Nucleus accumbens (tissue), 56 donors: ENCODE measurements around the gene SDF4.
"Not testable (repeated sequence)": the region's sequence is repeated elsewhere in the genome, so short reads cannot be mapped to it uniquely, and the experiment has no call there.

ENCODE experiments used
- DNase-seq, 56 donors: peaks; one replicate each; lab custom pipeline; 2025; lab: John Stamatoyannopoulos, UW

SDF4 gene

DNA sequence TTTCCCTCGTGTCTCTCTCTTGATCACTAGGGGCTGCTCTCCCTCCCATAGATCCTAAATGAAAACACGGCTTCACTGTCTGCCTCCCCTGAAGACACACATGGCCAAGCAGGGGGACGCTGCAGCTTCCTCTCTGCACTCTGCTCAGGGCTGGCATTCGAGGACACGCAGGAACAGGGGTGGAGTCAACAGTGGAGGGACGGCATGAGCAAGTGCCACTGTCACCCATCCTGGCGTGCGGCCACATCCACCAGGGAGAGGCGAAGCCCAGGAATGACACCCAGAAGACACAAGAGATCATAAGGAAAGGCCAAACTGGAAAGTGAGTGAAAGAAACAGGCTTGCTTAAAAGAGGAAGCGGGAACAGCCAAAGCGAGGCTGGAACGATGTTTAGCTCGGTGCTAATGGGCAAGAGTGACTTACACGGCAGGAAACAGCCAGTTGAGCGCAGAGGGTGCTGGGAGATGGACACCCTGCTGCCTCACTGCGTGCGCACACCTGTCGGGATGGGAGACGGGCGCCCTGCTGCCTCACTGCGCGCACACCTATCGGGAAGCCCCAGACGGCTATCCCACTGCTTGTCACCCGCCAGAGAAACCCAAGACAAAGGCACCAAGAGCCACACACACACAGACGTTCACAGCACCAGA, 28.3 kb upstream of the SDF4 start:
- DNase-seq: peak in 3 of 56 donors; percentile 7 to 26 (median 15)

DNA sequence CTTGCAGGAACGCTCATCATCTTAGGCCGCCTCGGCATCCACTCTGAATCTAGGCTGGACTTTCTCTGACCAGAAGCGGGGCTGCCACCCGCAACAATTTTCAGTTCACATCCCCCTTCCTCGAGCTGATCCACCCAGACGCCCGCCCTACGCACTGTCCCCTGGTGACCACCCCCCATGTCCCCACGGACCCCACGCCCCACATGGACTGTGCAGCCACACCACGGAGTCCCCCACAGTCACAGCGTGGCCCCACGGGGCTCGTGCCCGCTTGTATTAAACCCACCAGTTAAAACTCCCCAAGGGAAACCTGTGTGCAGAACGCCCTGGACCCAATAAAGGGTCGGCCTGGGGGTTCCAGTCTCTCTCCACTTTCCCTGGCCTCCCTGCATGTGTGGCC, 27.7 kb upstream of the SDF4 start:
- DNase-seq: no peak

DNA sequence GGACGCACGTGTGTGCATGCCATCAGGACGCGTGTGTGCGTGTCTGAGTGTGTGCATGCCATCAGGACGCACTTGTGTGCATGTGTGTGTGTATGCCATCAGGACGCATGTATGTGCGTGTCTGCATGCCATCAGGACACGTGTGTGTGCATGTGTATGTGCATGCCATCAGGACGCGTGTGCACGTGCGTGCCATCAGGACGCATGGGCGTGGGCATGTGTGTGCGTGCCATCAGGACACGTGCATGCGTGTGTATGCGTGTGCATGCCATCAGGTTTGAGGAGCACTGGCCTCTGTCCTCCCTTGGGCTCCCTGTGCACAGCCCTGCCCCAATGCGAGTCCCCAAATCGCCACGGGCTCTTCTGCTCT, 27.3 kb upstream of the SDF4 start:
- no peak for DNase-seq

DNA sequence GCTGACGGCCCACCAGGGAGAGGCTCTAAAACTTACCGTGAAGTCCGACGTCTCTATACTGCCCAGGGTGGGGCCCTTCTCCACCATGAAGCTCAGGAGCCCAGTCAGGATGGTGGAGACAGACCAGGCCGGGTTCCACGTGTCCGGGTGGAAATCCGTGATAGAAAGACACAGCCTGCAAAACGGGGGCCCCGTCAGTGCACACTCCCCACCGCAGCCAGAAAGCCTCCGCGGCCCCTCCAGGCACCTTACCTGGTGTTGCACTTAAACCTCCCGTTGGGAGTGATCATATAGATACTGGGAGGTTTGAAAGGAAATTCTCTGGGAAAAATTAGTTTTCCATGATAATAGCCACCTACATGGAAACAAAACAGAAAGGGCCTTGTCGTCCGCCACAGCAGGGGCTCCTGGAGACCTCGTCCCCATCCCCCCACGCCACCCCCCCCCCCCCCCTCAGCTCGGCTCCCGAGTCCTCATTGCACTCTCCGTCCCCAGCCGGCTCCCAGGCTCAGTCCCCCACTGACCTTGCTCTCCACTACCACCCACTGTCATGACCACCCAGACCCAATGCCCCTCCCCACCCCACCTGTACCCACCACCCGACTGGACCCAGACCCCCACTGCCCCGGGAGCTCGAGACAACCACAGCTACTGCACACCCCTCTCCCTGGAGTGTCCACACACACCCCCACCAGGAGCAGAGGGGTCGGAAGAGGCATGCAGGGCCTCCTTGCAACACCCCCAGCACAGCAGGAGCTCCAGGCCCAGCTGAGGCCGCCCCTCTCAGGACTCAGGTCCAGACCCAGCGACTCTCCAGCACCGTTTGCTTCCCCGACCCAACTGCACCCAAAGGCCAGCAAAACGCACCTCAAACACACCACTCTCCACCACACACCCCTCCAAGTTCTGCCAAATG, 25.4 kb upstream of the SDF4 start:
- DNase-seq: no peak

DNA sequence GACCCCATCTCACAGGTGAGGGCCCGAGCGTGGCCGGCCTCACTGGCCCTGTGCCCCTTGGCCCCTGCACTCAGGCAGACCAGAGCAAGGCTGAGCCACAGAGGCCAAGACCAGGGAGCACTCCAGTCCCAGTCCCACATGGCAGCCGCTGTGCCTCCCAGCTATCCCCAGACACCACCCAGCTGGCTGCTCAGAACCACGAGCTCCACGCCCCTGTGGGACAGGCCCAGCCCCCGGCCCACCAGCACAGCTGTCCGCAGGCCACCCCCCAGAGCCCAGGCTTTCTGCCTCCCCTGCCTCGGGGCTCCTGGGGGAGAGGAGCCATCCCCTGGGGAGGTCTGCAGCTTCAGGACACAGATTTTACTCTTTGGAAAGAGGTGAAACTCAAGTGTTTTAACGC, 23.8 kb upstream of the SDF4 start:
- no peak for DNase-seq

DNA sequence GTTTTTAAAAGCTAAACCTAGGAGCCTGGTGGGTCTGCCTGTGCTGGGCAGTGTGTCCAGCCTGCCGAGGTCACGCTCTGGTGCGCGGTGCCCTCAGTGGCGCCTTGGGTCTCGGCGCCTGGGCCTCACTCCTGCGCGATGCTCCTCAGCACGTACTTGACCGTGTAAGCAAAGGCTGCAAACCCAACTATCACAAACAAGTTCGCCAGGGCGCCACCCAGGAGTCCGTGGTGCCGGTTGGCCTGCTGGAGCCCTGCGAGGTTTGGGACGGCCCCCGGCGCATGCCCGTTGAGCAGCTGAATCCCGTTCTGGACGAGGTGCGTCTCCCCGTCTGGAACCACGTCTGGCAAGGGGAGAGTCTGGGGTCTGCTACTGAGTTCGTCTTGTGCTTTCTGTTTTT, 23.3 kb upstream of the SDF4 start:
- DNase-seq: no peak

DNA sequence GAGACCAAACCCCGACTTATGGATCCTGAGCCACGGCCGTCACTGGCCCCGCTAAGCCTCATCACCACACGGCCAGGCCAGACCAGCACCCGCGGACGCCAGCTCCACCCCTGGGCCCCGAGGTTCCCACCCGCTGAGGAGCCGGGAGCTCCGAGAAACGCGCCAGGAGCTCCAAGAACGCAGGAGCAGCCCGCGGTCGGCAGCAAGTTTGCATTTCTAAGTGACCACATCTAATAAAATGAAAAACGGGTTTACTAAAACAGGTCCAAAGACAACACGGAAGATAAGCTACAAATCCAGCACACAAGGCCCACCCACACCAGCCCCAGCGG, 22.8 kb upstream of the SDF4 start:
- DNase-seq: no peak

DNA sequence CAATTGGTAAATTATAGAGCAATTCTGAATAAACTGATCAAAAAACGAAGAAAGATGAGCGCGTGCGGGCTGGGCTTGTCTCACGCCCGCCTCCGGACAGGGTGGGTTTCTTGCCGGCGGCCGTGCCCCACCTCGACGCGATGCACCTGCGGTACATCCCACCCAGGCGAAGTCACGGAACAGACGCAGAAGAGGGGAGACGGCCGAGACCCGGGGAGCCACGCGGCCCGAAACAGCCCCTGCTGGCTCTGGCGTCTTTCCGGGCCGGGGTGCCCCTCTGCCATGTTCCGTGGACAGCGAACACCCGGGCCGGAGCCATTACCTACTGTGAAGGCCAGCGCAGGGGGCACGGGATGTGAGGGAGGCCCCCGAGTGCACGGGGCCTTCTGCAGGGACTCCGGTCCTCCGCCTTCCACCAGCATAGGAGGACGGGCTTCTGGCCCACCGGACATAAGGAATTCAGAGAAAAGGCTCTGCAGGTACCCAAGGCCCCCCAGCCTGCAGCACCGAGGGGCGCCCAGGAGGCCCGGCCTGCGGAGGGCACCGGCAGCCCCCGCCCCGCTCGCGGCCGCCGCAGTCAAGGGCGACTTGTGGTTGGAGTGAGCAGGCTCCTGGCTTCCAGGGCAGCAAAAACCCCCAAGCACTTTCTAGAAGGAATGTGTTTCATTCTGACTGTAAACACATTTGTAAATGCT, 22.3 kb upstream of the SDF4 start:
- no peak for DNase-seq

DNA sequence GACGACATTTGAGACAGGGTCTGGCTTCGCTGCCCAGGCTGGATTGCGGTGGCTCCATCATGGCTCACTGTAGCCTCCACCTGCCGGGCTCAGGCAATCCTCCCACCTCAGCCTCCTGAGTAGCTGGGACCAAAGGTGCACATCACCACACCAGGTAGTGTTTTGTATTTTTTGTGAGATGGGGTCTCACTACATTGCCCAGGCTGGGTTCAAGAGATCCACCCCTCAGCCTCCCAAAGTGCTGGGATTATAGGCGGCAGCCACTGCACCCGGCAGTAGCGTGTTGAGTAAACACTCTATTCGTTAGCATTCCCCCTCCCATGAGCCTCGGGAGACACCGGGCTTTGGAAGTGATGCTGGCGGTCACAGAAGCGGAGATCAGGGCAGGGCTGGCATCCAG, 21.5 kb upstream of the SDF4 start:
- DNase-seq: no peak

DNA sequence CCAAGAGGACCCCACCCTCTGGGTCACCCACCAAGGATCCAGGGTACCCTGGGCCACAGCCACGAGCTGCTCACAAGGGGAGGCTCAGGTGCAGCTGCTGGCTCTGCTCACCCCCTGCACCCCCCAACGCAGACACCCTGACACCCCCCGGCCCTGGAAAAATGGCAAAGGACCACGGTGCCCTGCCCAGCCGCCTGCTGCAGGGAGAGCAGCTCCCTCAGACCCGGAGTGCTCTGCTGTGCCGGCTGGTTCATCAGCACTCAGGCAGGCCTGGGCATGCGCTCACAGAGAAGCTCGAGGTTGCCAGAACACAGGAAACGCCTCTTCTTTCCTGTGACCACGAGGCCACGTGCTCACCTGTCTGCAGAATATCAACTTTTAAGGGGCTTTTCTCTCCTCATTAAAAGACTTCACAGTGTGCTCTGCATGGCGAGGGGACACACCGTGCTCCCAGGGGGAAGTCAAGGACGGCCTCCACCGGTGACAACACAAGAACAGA, 19.0 kb upstream of the SDF4 start:
- no peak for DNase-seq

DNA sequence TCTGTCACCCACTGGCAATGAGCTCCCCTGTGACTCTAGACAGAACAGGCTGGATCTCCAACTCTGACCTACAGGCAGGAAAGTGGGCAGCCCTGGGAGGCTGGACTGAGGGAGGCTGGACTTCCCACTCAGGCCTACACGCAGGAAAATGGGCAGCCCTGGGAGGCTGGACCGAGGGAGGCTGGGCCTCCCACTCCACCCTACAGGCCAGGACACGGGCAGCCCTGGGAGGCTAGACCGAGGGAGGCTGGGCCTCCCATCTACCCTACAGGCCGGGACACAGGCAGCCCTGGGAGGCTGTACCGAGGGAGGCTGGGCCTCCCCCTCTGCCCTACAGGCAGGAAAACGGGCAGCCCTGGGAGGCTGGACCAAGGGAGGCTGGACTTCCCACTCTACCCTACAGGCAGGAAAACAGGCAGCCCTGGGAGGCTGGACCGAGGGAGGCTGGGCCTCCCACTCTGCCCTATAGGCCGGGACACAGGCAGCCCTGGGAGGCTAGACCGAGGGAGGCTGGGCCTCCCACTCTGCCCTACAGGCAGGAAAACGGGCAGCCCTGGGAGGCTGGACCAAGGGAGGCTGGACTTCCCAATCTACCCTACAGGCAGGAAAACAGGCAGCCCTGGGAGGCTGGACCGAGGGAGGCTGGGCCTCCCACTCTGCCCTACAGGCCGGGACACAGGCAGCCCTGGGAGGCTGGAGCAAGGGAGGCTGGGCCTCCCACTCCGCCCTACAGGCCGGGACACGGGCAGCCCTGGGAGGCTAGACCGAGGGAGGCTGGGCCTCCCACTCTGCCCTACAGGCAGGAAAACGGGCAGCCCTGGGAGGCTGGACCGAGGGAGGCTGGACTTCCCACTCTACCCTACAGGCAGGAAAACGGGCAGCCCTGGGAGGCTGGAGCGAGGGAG, 16.5 kb upstream of the SDF4 start:
- not testable (repeated sequence) for DNase-seq

DNA sequence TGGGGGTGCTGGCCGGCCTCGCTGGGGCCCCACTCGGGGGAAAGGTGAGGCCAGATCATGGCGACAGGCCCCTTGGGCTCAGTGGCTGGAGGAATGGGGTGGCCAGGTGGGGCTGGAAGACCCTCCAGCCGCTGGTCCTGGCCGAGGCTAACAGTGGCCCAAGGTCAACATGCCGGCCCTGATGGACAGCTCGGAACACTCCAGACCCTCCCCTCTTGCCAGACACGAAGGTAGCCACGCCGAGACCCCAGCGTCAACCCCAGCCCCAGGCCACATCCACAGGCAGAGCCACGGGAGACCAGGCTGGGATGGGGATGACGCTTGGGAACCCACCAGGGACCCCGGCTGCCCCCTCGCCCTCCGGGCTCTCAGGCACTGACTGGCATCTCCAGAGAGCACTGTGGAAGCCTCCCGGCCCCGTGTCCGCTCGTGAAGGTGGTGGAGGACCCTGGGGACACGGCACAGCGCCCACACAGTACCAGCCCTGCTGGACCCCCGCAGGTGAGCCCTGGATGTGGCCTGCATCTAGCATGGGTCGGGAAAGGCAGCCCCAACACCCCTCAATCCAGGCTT, 15.6 kb upstream of the SDF4 start:
- no peak for DNase-seq

DNA sequence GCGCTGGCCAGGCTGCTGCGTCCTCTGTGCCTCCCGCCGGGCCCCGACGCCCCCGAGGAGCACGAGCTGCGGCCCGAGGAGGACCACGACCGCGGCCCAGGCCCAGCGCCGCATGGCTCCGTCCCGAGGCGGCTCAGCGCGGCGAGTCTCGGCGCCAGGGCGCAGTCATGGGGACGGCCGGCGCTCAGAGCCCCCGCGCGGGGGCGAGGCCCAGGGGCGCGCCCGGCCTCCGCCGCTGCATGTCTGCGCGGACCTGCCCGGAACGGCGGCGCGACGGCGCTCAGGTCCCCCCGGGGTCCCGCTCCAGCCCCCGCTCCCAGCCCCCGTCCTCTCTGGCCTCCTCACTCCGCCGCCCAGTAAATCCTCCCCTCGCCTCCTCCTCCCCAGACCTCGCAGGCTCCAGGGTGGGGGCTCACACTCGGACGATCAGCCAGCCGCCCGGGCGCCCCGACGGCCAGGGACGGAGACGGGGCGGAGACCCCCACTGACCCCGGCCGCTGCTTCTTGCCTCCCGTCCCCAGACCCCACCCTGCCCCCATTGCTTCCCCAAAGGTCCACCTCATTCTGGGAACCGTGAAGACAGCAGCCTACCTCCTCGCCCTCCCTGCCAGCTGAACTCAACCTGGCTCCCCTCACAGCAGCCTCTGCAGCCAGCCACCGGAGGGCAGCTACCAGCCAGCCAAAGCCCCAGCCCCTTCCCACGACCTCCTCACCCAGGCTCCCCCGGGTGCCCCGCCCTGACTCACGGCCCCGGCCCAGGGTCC, 15.0 kb upstream of the SDF4 start, which contains the start of gene C1QTNF12:
Gene C1QTNF12 (minus strand): TSS at position 146 of the 764 bp plus-strand sequence. CDS start 32 bp downstream, at position 114.
- no peak for DNase-seq

DNA sequence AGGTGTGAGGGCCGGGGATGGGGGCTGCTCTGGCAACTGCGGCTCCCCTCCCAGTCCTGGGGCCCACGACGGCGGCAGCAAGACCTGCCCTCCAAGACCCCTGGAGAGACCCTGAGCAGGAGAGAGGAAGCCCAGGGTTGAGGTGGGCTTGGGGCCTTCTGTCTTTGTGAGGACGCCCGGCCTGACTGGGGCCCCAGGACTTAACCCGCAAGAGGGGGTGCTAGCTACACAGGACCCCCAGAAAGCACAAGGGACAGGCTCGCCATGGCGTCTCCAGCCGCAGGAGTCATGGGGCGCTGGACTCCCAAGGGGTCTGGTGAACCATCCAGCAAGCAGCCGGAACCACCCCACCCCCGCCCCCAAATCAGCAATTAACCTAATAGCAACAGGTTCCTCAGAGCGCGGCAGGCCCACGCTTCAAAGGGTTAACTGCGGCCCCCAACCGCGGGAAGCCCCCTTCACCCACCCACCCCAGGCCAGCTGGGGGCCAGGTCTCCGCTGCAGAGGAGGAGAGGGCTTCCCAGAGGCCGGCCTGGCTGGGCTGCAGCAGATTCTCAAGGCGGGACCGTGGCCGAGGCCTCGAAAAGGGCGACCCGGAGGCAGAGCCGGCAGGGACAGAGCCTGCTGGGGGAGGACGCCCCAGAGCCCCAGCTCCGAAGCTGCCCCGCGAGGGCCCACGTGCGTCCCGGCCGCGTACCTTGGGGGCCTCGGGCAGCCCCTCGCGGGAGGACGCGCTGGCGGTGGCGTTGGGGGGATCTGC, 14.2 kb upstream of the SDF4 start:
- DNase-seq: no peak

DNA sequence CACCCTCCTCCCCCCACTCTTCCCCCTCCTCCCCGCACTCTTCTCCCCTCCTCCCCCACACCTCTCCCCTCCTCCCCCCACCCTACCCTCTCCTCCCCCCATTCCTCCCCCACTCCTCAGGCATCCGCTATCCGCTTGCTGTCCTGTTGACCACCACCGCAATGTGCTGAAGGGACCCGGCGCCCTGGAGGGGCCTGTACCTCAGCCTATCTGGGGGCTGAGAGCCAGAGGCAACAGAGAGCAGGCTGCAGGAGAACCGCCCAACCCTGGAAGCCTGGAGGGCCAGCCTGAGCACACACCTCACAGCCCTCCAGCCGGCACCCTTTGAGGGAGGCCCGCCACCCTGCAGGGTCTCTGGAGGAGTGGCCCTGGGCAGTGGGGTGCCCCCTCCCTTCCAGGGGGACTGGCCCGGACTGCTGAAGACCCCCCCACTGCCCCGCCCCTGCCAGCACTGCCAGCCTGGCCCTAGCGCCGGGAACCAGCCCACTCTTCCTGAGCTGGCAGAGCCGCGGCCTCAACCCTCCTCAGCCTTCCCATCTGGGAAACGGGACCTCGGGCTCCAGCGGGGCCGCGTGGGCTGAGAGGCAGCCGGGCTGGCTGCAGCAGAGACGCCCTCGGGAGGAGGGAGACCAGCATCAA, 13.5 kb upstream of the SDF4 start:
- no peak for DNase-seq

DNA sequence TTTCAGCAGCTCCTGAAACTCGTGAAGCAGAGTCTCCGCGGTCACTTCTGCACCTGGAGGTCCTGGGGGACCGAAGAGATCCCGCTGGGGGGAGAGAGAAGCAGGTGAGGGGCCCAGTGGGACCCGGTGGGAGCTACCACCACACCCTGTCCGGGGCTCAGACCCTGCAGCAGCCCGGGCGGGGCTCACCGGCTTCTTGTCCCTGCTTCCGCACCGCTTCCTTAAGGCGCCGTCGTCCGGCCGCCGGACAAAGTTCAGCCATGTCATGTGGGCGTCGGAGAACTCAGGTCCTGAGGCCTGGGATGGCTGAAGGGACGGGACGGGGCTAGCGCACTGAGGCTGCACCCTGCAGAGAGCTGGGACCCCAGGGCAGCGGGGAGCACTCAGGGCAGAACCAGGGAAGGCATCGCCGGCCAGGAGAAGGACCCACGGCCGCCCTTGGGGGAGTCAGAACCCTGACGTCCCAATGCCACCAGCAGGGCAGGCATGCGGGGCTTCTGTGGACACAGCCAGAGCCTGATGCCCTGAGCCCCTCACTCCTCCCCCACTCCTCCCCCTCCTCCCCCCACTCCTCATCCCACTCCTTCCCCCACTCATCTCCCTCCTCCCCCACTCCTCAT, 12.5 kb upstream of the SDF4 start:
- no peak for DNase-seq

DNA sequence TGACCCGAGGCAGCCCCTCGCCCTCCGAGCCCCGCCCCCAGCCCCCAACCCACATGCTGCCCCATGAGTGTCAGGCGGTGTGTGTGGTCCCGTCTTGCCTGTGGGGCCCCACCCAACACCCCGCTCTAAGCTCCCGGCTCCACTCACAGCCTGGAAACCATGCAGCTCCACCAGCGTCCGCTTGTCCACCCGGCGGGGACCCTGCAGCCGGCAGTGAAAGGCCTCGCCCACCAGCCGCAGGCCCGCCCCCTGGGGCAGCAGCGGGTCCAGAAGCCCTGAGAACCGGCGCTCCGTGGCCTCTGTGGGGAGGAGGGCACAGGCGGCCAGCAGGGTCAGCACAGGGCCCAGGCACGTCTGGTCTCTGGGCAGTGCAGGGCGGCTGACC, 12.0 kb upstream of the SDF4 start:
- no peak for DNase-seq

DNA sequence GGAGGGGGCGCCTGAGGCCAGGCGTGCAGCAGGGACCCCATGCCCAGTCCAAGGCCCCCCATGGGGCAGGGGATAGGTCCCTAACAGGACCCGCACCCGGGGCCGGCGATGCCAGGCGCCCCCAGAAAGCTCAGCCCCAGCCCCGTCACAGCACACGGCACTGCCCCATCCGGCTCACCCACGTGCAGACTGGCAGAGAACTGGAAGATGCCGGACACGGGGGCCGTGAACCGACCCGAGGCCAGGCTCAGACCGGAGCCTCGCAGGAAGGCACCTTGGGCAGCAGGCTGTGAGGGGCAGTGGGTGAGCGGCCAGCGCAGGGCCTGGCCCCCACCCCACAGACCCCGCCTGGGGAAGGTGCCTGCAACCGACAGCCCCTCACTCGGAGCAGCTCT, 11.5 kb upstream of the SDF4 start:
- no peak for DNase-seq
